Lower lobe of right lung (tissue), 2 donors: ENCODE data around the gene TTC5. TPM values are rescaled to one million over a fixed set of nuclear protein-coding genes. Genes with fewer than 3 reads are reported as not detected.

Experiments used
- ATAC-seq, 2 donors: fragments of 200-7000 bp; cut with Tn5 transposase; one replicate each; pipeline ENCODE4 v1.9.1; 2020 to 2022; ENCODE audit warnings: mild to moderate bottlenecking in 2 of 2, moderate library complexity in 2 of 2
- DNase-seq: peaks from one replicate; pipeline ENCODE4 v3.0.0-alpha.2; 2020
- H3K27ac ChIP-seq: fragments of 200-600 bp; one replicate; pipeline ENCODE4 v1.8.0; 2022
- H3K27me3 ChIP-seq: fragments of 200-600 bp; one replicate; pipeline ENCODE4 v1.8.0; 2022; ENCODE audit warnings: low read depth
- H3K36me3 ChIP-seq: fragments of 200-600 bp; one replicate; pipeline ENCODE4 v1.8.0; 2022; ENCODE audit warnings: mild to moderate bottlenecking
- H3K4me1 ChIP-seq: fragments of 200-600 bp; one replicate; pipeline ENCODE4 v1.8.0; 2022
- H3K4me3 ChIP-seq: fragments of 200-600 bp; one replicate; pipeline ENCODE4 v1.8.0; 2022; ENCODE audit warnings: mild to moderate bottlenecking
- H3K9me3 ChIP-seq: fragments of 200-600 bp; one replicate; pipeline ENCODE4 v1.8.0; 2022
- CTCF ChIP-seq: fragments of 200-600 bp; IDR thresholded peaks from one replicate; pipeline ENCODE4 v1.8.0; 2022; ENCODE audit warnings: antibody characterized with exemption, mild to moderate bottlenecking
- intact Hi-C: fragments of 100-400 bp; cut with DNase I; formaldehyde crosslinking; loops from one replicate; pipeline ENCODE4 v1.11.0; 2022
- long read RNA-seq: library from polyadenylated mRNA; unstranded; transcript quantifications from one replicate; pipeline ENCODE4 v2.0.0, GENCODE V29; 2021
- total RNA-seq: library from RNA; stranded (reverse); fragmentation: NEBNext Ultra II Directional; extraction: Animal tissue kit (Norgen Biotek cat#: 25700); gene quantifications from one replicate; pipeline ENCODE4 v1.2.1, GENCODE V29; 2021
- donor health status: DM: no; HTN: yes; CAD: no; lungs with severe emphysema.

TTC5 gene
- total RNA-seq = 19.3 TPM
- long read RNA-seq, full-length matches to known transcripts = 40 of 45 reads
- long read RNA-seq, partial matches to known transcripts = 2 of 45 reads
- long read RNA-seq, other reads (novel, unspliced or antisense) = 3 of 45 reads

- peak; percentile 88 for DNase-seq
- Histone ChIP-seq H3K27me3 (no peaks in the 10 kb centered on the region), H3K9me3 (no peaks in the 10 kb centered on the region), H3K36me3 (peaks cover 16% of the 10 kb centered on the region), H3K27ac (peak within 1 kb of the TSS; percentile 42), H3K4me1 (peaks cover 14% of the 10 kb centered on the region), H3K4me3 (peak within 1 kb of the TSS; percentile 73)
- intact Hi-C loops = no loop called here
- ATAC-seq = peak; percentile 98 to 99
- TF ChIP-seq CTCF = peak; percentile 95
Measured at GRCh38 chr14:20305265-20306078, at the start of gene TTC5. Gene TTC5, minus strand, starts transcription at chr14:20305951. Its CDS starts 14 bp downstream, at chr14:20305937.

GRCh38 chr14:20350860-20351259, 45.1 kb upstream of the TTC5 start:
- Histone ChIP-seq H3K36me3 (peaks cover 96% of the 10 kb centered on the region), H3K27me3 (no peaks in the 10 kb centered on the region), H3K27ac (no peak overlapping the region), H3K4me1 (no peaks in the 10 kb centered on the region), H3K4me3 (no peak overlapping the region), H3K9me3 (no peaks in the 10 kb centered on the region)
- intact Hi-C loops = no loop called here
- no peak for ATAC-seq
- no peak for DNase-seq
- TF ChIP-seq CTCF = no peak

- ATAC-seq = no peak
- TF ChIP-seq CTCF = no peak
- H3K9me3 ChIP-seq = no peaks in the 10 kb centered on the region
- peaks cover 96% of the 10 kb centered on the region for H3K36me3 ChIP-seq
- H3K27ac ChIP-seq = no peak overlapping the region
- intact Hi-C loops = no loop called here
- H3K27me3 ChIP-seq = no peaks in the 10 kb centered on the region
- DNase-seq = no peak
- no peaks in the 10 kb centered on the region for H3K4me1 ChIP-seq
- no peak overlapping the region for H3K4me3 ChIP-seq
Measured at GRCh38 chr14:20350282-20350681, 44.5 kb upstream of the TTC5 start.

GRCh38 chr14:20347747-20348146, 42.0 kb upstream of the TTC5 start:
- TF ChIP-seq CTCF = no peak
- Histone ChIP-seq H3K9me3 (no peaks in the 10 kb centered on the region), H3K27ac (no peak overlapping the region), H3K4me3 (no peak overlapping the region), H3K27me3 (no peaks in the 10 kb centered on the region), H3K4me1 (peaks cover 11% of the 10 kb centered on the region), H3K36me3 (peaks cover 75% of the 10 kb centered on the region)
- DNase-seq (no peak), ATAC-seq (no peak)
- intact Hi-C loops = no loop called here

- intact Hi-C loops = no loop called here
- Histone ChIP-seq H3K9me3 (no peaks in the 10 kb centered on the region), H3K27ac (no peak overlapping the region), H3K36me3 (peaks cover 65% of the 10 kb centered on the region), H3K4me1 (peaks cover 11% of the 10 kb centered on the region), H3K4me3 (no peak overlapping the region), H3K27me3 (no peaks in the 10 kb centered on the region)
- no peak for TF ChIP-seq CTCF
- DNase-seq (no peak), ATAC-seq (no peak)
Measured at GRCh38 chr14:20346713-20347112, 41.0 kb upstream of the TTC5 start.
